HG03571 (cell line): ENCODE measurements around the gene TRIM8.

Source experiments
- ATAC-seq: cut with Tn5 transposase; IDR thresholded peaks from one replicate; pipeline ENCODE4 v1.9.1; 2021; ENCODE audit not compliant: unreplicated experiment

TRIM8 gene

GRCh38 chr10:102644066-102644645 is at the start of gene TRIM8:
TRIM8 (plus strand) TSS chr10:102644479; CDS start chr10:102644618, 139 bp downstream.
- no peak for ATAC-seq

- no peak for ATAC-seq
These were observed 49.0 kb upstream of the TRIM8 start for GRCh38 chr10:102595293-102595692.

GRCh38 chr10:102595897-102596296 is 48.4 kb upstream of the TRIM8 start:
- ATAC-seq = no peak

GRCh38 chr10:102596506-102596971 is 47.7 kb upstream of the TRIM8 start:
- no peak for ATAC-seq

- ATAC-seq = no peak
These were observed 46.9 kb upstream of the TRIM8 start for GRCh38 chr10:102597131-102597991.

- no peak for ATAC-seq
These were observed 46.0 kb upstream of the TRIM8 start for GRCh38 chr10:102598243-102598642.

- no peak for ATAC-seq
These were observed 44.5 kb upstream of the TRIM8 start for GRCh38 chr10:102599565-102600327.

GRCh38 chr10:102600816-102601215 is 43.5 kb upstream of the TRIM8 start:
- no peak for ATAC-seq

- ATAC-seq = no peak
These were observed 42.6 kb upstream of the TRIM8 start for GRCh38 chr10:102601639-102602038.

GRCh38 chr10:102602272-102603045 is 41.8 kb upstream of the TRIM8 start:
- ATAC-seq = no peak

- no peak for ATAC-seq
These were observed 40.3 kb upstream of the TRIM8 start for GRCh38 chr10:102603946-102604345.

- ATAC-seq = no peak
These were observed 39.8 kb upstream of the TRIM8 start for GRCh38 chr10:102604439-102604841.

GRCh38 chr10:102605712-102606111 is 38.6 kb upstream of the TRIM8 start:
- ATAC-seq = no peak

GRCh38 chr10:102608487-102608886 is 35.8 kb upstream of the TRIM8 start:
- ATAC-seq = no peak

GRCh38 chr10:102610441-102610887 is 33.8 kb upstream of the TRIM8 start:
- no peak for ATAC-seq

GRCh38 chr10:102611514-102612087 is 32.7 kb upstream of the TRIM8 start:
- ATAC-seq = no peak

GRCh38 chr10:102612964-102613275 is 31.4 kb upstream of the TRIM8 start:
- ATAC-seq = no peak

GRCh38 chr10:102613286-102613685 is 31.0 kb upstream of the TRIM8 start:
- no peak for ATAC-seq

- ATAC-seq = no peak
These were observed 30.5 kb upstream of the TRIM8 start for GRCh38 chr10:102613785-102614184.

- no peak for ATAC-seq
These were observed 29.4 kb upstream of the TRIM8 start for GRCh38 chr10:102614888-102615287.

GRCh38 chr10:102615361-102615760 is 28.9 kb upstream of the TRIM8 start:
- ATAC-seq = no peak
